Thyroid gland (tissue), 4 donors: ENCODE data around the gene TBX2.

ENCODE experiments used
- CTCF ChIP-seq, 6 experiments: fragments of 200-600 bp in 3 of 6; fragments of 450-650 bp in 3 of 6; sonication (generic) in 3 of 6; IDR thresholded peaks; one replicate each; pipeline ENCODE4 v1.5.1; 2016 to 2019; ENCODE audit warnings: antibody characterized with exemption in 6 of 6, mild to moderate bottlenecking in 2 of 6, inconsistent platforms in 1 of 6, moderate library complexity in 1 of 6
- POLR2A ChIP-seq, 2 donors: fragments of 450-650 bp; IDR thresholded peaks; one replicate each; pipeline ENCODE4 v1.6.1; 2017; ENCODE audit warnings: antibody characterized with exemption in 2 of 2, mild to moderate bottlenecking in 2 of 2, moderate library complexity in 1 of 2

DNA sequence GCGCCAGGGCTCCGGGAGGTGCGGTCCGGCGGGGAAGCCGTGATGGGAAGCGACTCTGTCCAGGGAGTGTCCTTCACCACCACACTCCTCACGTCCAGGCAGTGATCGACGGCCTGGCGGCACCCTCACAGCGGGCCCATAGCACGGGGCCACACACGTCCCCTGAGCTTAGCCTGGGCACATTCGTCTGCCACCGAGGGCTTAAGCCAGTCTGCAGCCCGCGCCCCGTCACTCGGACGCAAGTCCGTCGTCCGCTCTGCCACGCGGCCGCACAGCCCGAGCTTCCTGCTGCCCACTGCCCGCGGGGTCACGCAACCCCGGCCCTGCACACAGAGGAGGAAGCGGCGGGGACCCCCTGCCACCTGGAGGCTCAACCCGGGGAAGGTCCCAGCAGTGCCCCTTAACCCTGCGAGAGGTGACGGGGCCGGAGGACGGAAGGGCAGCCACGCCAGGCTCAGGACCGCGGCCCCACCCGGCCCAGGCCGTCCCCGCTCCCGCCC, 3.0 kb upstream of the TBX2 start:
- TF ChIP-seq CTCF (IDR thresholded peaks at IDR 0.05) (no peak), POLR2A (IDR thresholded peaks at IDR 0.05) (peak in 1 of 2 donors; percentile 8)
